NOMO-1 treated with DMSO at 0.1 percent for 48 hours (cell line): ENCODE results near the gene CARD18.
"Not testable (repeated sequence)": the region's sequence is repeated elsewhere in the genome, so short reads cannot be mapped to it uniquely, and the experiment has no call there.

ENCODE experiments used
- DNase-seq: peaks from one replicate; lab custom pipeline; 2025; ENCODE audit not compliant: unreplicated experiment; lab: John Stamatoyannopoulos, UW

The CARD18 gene

GRCh38 chr11:105135883-105136282, 3.7 kb downstream of the CARD18 start:
- no peak for DNase-seq

GRCh38 chr11:105132716-105133511, 6.7 kb downstream of the CARD18 start:
- DNase-seq: no peak

GRCh38 chr11:105130189-105130813, 9.3 kb downstream of the CARD18 start:
- no peak for DNase-seq

- DNase-seq: no peak
Observed at GRCh38 chr11:105124756-105125155, 14.8 kb downstream of the CARD18 start.

- DNase-seq: no peak
Observed at GRCh38 chr11:105111145-105111944, 28.2 kb downstream of the CARD18 start.

- no peak for DNase-seq
Observed at GRCh38 chr11:105110688-105111030, 28.9 kb downstream of the CARD18 start.

GRCh38 chr11:105109855-105110687, 29.5 kb downstream of the CARD18 start:
- peak; percentile 9 for DNase-seq

GRCh38 chr11:105109321-105109720, 30.2 kb downstream of the CARD18 start:
- DNase-seq: no peak

GRCh38 chr11:105108247-105108646, 31.3 kb downstream of the CARD18 start:
- DNase-seq: no peak

- not testable (repeated sequence) for DNase-seq
Observed at GRCh38 chr11:105107226-105107825, 32.2 kb downstream of the CARD18 start.

GRCh38 chr11:105106140-105106539, 33.4 kb downstream of the CARD18 start:
- DNase-seq: no peak

GRCh38 chr11:105104292-105104691, 35.3 kb downstream of the CARD18 start:
- no peak for DNase-seq

GRCh38 chr11:105103336-105103735, 36.2 kb downstream of the CARD18 start:
- DNase-seq: no peak

GRCh38 chr11:105102079-105102581, 37.4 kb downstream of the CARD18 start:
- DNase-seq: not testable (repeated sequence)

GRCh38 chr11:105100981-105101630, 38.5 kb downstream of the CARD18 start:
- peak; percentile 54 for DNase-seq

- peak; percentile 30 for DNase-seq
Observed at GRCh38 chr11:105100206-105100605, 39.4 kb downstream of the CARD18 start.

GRCh38 chr11:105099594-105099993, 40.0 kb downstream of the CARD18 start:
- DNase-seq: not testable (repeated sequence)

GRCh38 chr11:105092256-105093239, 47.0 kb downstream of the CARD18 start:
- DNase-seq: no peak
